ENCODE data around the gene RCVRN. TPM values are rescaled to one million over a fixed set of nuclear protein-coding genes. Genes with fewer than 3 reads are reported as not detected.

The RCVRN gene
- total RNA-seq, 6 donors from 2014 or later = 0.10 to 6.9 (median 0.27) TPM; not detected in 2

GRCh38 chr17:9868552-9868951 is 36.5 kb downstream of the RCVRN start:
- Histone ChIP-seq H3K4me3 (no peak overlapping the region), H3K9me3 (no peaks in the 10 kb centered on the region), H3K4me1 (peaks cover 0 to 3% (median 0%) of the 10 kb centered on the region in 4 donors), H3K36me3 (no peaks in the 10 kb centered on the region), H3K27ac (no peak overlapping the region), H3K27me3 (no peaks in the 10 kb centered on the region)
- no peak for TF ChIP-seq POLR2A (IDR thresholded peaks at IDR 0.05)
- no peak for ATAC-seq (ENCODE audit: low FRiP score in 2 of 2)
- no peak for DNase-seq
- 74 to 81% methylated on average over 3 of the region's 3 CpGs for WGBS, 2 donors

GRCh38 chr17:9865586-9865985 is 39.5 kb downstream of the RCVRN start:
- Histone ChIP-seq H3K4me1 (peaks cover 0 to 3% (median 0%) of the 10 kb centered on the region in 4 donors), H3K9me3 (peaks cover 0 to 2% (median 0%) of the 10 kb centered on the region in 4 donors), H3K27me3 (no peaks in the 10 kb centered on the region), H3K36me3 (no peaks in the 10 kb centered on the region), H3K27ac (peak overlapping the region in 1 of 4 donors; percentile 24), H3K4me3 (no peak overlapping the region)
- no peak for DNase-seq
- TF ChIP-seq POLR2AphosphoS5 (IDR thresholded peaks at IDR 0.05) (no peak), EP300 (IDR thresholded peaks at IDR 0.05) (no peak), POLR2A (IDR thresholded peaks at IDR 0.05) (no peak)
- TF ChIP-seq, protein P1, sequence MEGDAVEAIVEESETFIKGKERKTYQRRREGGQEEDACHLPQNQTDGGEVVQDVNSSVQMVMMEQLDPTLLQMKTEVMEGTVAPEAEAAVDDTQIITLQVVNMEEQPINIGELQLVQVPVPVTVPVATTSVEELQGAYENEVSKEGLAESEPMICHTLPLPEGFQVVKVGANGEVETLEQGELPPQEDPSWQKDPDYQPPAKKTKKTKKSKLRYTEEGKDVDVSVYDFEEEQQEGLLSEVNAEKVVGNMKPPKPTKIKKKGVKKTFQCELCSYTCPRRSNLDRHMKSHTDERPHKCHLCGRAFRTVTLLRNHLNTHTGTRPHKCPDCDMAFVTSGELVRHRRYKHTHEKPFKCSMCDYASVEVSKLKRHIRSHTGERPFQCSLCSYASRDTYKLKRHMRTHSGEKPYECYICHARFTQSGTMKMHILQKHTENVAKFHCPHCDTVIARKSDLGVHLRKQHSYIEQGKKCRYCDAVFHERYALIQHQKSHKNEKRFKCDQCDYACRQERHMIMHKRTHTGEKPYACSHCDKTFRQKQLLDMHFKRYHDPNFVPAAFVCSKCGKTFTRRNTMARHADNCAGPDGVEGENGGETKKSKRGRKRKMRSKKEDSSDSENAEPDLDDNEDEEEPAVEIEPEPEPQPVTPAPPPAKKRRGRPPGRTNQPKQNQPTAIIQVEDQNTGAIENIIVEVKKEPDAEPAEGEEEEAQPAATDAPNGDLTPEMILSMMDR (IDR thresholded peaks at IDR 0.05) = no peak
- 21 to 36% methylated on average over 1 of the region's 1 CpG for WGBS, 2 donors
- no peak for ATAC-seq (ENCODE audit: low FRiP score in 2 of 2)

- no peaks in the 10 kb centered on the region for H3K27me3 ChIP-seq
- ATAC-seq (ENCODE audit: low FRiP score in 2 of 2) = no peak
- DNase-seq = no peak
- WGBS, 2 donors = 75 to 76% methylated on average over 4 of the region's 4 CpGs
- no peaks in the 10 kb centered on the region for H3K36me3 ChIP-seq
- no peak overlapping the region for H3K4me3 ChIP-seq
- H3K27ac ChIP-seq = no peak overlapping the region
- peaks cover 0 to 3% (median 0%) of the 10 kb centered on the region in 4 donors for H3K4me1 ChIP-seq
- peaks cover 0 to 13% (median 5%) of the 10 kb centered on the region in 4 donors for H3K9me3 ChIP-seq
- TF ChIP-seq POLR2AphosphoS5 (IDR thresholded peaks at IDR 0.05) = no peak
- TF ChIP-seq, protein P1 (IDR thresholded peaks at IDR 0.05) = no peak
- no peak for TF ChIP-seq EP300 (IDR thresholded peaks at IDR 0.05)
- no peak for TF ChIP-seq POLR2A (IDR thresholded peaks at IDR 0.05)
Observed at GRCh38 chr17:9862949-9863348, 42.1 kb downstream of the RCVRN start.

- Histone ChIP-seq H3K9me3 (peaks cover 0 to 15% (median 5%) of the 10 kb centered on the region in 4 donors), H3K4me1 (peaks cover 0 to 3% (median 0%) of the 10 kb centered on the region in 4 donors), H3K4me3 (no peak overlapping the region), H3K27ac (no peak overlapping the region), H3K27me3 (no peaks in the 10 kb centered on the region), H3K36me3 (no peaks in the 10 kb centered on the region)
- ATAC-seq (ENCODE audit: low FRiP score in 2 of 2) = no peak
- TF ChIP-seq, protein P1 (IDR thresholded peaks at IDR 0.05) = no peak
- TF ChIP-seq POLR2A (IDR thresholded peaks at IDR 0.05) (no peak), EP300 (IDR thresholded peaks at IDR 0.05) (no peak), POLR2AphosphoS5 (IDR thresholded peaks at IDR 0.05) (no peak)
- no peak for DNase-seq
- WGBS, 2 donors = 71 to 100% methylated on average over 1 of the region's 1 CpG
Observed at GRCh38 chr17:9862220-9862619, 42.9 kb downstream of the RCVRN start.

DNA sequence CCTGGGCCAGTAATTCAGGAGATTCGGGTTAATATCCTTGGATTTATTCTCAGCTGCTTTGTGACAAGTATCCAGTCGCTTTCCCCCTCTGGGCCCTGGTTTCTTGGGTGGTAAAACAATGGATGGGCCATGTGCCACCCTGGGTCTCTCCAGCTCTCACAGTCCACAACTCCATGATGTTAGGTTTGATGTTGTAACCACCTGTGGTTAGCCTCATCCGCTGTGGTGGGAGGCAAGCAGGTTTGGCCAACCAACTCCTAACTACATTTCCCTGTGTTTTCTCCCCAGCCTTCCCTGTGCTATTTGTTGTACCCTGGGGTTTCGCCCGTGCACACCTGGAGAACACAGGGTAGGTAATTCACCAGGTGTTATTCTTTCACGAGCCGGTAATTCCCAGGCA is 44.2 kb downstream of the RCVRN start:
- TF ChIP-seq EP300 (IDR thresholded peaks at IDR 0.05) (no peak), POLR2A (IDR thresholded peaks at IDR 0.05) (no peak), POLR2AphosphoS5 (IDR thresholded peaks at IDR 0.05) (no peak)
- TF ChIP-seq, protein P1 (IDR thresholded peaks at IDR 0.05) = no peak
- no peaks in the 10 kb centered on the region for H3K27me3 ChIP-seq
- H3K4me1 ChIP-seq = peaks cover 0 to 3% (median 0%) of the 10 kb centered on the region in 4 donors
- no peak overlapping the region for H3K4me3 ChIP-seq
- H3K27ac ChIP-seq = no peak overlapping the region
- peaks cover 0 to 15% (median 5%) of the 10 kb centered on the region in 4 donors for H3K9me3 ChIP-seq
- no peak for ATAC-seq (ENCODE audit: low FRiP score in 2 of 2)
- 77 to 90% methylated on average over 6 to 7 of the region's 7 CpGs for WGBS, 2 donors
- no peak for DNase-seq
- H3K36me3 ChIP-seq = no peaks in the 10 kb centered on the region

Data from upper lobe of left lung (tissue), 6 donors.